Activated CD4-positive, alpha-beta T cell treated with anti-CD3 and anti-CD28 coated beads, Interleukin-2, amount 50 U/mL, for 16 hours (primary cell): Measurements from ENCODE around the gene INTS6.

Experiments
- DNase-seq: peaks from one replicate; pipeline ENCODE4 v3.0.0-alpha.2; 2020

The INTS6 gene, protein sequence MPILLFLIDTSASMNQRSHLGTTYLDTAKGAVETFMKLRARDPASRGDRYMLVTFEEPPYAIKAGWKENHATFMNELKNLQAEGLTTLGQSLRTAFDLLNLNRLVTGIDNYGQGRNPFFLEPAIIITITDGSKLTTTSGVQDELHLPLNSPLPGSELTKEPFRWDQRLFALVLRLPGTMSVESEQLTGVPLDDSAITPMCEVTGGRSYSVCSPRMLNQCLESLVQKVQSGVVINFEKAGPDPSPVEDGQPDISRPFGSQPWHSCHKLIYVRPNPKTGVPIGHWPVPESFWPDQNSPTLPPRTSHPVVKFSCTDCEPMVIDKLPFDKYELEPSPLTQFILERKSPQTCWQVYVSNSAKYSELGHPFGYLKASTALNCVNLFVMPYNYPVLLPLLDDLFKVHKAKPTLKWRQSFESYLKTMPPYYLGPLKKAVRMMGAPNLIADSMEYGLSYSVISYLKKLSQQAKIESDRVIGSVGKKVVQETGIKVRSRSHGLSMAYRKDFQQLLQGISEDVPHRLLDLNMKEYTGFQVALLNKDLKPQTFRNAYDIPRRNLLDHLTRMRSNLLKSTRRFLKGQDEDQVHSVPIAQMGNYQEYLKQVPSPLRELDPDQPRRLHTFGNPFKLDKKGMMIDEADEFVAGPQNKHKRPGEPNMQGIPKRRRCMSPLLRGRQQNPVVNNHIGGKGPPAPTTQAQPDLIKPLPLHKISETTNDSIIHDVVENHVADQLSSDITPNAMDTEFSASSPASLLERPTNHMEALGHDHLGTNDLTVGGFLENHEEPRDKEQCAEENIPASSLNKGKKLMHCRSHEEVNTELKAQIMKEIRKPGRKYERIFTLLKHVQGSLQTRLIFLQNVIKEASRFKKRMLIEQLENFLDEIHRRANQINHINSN

DNA sequence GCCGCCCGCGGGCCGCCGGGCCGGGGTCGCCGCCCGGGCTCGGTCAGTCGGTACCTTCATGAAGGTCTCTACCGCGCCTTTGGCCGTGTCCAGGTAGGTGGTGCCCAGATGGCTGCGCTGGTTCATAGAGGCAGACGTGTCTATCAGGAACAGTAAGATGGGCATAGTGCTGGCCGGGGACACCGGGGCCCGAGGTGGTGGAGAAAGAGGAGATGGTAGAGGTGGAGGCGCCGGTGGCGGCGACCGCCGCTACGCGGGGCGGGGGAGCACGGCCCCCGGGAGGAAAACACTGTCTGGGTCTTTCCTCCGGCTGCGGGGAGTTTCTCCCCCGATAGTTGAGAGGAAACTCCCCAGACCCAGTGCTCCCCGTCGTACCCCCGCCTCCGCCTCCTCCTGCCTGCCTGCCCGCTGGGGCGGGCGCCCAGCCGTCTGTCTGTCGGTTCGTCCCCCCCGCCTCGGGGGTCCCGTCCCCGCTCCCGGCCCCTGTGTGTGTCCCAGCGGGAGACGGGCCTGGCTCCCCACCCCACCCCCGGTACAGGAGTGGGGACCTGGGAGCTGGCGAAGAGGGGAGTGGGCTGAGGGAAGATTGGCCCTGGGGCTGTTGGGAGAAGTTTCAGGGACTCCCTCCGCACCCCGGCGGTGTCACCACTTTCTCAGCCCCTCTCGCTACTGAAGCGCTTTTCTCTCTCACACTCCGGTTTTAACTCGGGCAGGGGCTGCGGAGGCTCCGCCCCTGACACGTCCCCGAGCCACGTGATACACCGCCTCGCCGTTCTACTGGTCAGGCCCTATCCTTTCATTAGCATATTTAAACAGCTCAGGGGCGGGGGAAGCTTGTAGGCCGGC is at the start of gene INTS6:
Gene INTS6, minus strand, starts transcription at position 676 of the 846 bp plus-strand sequence. Its CDS starts 511 bp downstream, at position 165.
- DNase-seq = peak; percentile 100

DNA sequence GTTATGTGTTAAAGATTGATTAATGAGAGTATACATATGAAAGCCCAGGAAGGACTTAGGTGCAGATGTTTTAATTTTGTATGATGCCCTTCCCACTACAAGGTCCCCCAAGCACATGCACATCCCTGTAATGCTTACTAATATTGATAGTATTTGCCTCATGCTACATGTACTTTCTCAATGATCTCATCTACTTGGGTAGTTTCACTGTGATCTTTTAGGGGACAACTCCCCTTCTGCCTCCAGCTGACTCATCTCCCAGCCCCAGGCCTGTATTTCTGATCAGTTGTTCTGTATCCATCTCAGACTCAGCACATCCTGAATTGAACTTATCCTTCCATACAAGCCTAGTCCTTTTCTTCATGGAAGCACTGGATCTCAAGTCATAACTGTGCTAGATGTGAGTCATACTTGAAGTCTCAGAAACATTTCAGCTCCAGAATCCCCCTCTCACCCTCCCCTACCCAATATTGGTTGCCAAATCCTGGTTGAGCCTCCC is 49.4 kb upstream of the INTS6 start:
- DNase-seq = peak; percentile 76

DNA sequence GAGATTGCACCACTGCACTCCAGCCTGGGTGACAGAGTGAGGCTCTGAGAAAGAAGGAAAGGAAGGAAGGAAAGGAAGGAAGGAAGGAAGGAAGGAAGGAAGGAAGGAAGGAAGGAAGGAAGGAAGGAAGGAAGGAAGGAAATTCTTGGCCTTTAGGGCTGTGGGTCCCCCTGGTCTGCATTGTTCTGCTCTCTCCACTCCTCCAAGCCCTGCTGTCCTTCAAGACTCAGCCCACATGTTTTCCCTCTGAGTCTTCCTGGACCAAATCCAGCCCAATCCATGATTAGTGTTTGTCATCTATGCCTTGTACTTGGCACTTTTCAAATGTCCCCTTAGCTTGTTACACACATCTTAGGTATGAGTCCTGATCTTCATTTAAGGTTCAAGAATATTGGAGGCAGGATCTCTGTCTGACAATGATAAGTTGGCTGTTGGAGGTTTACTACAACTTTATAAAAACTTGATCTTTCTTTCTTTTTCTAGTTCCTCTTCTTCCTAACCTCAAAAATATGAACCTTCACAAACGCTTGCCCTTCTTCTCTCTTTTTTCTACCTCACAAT is 48.8 kb upstream of the INTS6 start:
- no peak for DNase-seq

DNA sequence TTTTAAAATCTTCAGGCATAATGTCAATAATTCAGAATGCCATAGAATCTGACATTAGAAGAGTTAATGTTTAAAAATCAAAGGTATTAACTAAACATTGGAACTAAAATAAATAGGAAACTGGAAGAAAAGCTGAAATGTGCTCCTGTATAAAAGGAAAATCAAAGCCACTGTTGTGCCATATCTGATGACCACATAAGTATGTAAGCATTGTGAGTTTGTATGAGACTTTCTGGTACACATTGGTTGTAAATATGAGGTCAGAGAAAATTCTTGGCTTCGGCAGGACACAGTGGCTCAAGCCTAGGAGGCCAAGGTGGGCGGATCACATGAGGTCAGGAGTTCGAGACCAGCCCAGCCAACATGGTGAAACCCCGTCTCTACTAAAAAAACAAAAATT is 48.3 kb upstream of the INTS6 start:
- DNase-seq = no peak

DNA sequence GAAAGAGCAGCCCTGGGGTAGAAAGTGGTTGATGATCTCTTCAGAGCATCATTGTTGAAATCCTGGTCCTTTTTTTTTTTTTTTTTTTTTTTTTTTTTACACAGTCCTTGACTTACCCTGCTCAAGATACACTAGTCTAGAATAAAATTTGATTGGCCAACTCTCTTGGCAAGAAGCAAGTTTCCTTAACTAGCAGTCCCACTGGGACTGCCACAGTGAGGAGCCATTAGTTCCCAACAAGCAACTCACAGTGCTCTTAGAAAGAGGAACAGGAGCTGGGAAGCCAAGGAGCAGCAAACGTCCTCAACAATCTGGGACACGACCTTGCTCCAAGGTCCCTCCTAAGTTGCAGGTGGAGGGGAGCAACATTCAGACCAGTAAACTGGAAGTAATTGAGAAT is 47.9 kb upstream of the INTS6 start:
- DNase-seq = no peak

DNA sequence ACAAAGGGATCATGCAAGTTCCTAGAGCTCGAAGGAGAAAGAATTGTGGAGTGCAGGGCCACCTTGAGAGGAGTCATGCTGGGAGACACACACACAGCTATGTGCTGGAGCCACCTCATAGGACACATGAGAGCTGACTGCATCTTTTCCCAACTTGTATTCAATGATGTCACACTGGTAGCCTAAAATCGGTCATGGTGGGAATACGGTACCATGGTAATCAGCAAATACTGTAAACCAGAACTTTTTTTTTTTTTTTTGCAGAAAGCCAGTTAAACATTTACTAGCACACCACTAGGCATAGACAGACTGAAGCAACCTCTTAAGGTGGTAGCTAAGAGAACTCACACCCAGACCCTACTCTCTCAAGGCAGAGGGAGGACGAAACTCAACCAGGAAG is 47.0 kb upstream of the INTS6 start:
- no peak for DNase-seq

DNA sequence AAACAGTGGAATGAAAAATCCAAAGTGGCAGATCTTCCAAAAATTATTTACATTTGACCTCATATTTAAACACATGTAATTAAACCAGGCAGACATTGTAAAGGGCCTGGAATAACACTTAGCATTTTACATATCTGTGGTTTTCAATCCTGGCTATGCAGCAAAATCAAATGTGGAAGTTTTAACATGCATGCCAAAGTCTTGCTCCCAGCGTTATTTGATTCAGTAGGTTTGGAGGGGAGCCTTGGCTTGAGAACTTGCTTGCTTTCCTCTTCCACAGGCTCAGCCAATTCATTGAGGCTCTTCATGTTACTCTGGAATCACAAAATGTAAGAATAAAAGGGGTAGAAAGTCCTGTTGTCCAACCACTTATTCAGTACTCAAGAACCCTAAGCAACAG is 42.5 kb upstream of the INTS6 start:
- no peak for DNase-seq

DNA sequence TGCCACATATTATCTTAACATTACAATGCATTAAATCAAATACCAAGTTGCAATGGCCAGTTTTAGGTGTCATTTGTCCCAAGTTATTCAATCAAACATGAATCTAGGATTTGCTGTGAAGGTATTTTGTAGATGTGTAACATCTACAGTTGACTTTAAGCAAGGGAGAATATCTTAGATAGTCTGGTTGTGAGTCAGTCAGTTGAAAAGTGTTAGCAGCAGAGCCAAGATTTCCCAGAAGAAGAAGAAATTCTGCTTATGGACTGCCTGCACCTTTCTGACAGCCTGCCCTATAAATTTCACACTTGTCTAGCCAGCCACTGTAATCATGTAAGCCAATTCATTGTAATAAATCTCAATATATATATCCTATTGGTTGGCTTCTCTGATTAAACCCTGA is 41.3 kb upstream of the INTS6 start:
- DNase-seq = no peak

DNA sequence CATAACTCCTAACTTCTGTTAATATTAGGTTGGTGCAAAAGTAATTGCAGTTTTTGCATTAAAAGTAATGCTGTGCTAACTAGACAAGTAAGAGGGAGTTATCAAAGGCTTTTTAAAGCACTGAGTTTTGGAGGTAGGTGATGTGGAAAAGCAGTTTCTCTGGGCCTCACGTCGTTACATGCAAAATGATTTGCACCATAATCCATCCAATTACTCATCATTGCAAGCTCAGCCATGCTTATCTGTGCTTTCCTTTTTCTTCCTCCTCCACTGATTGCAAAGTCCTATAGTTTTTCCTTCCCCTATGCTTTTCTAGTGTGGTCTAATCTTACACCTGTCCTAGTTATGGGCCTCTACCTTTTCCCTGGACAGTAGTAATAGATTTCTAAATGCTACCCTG is 35.4 kb upstream of the INTS6 start:
- no peak for DNase-seq

DNA sequence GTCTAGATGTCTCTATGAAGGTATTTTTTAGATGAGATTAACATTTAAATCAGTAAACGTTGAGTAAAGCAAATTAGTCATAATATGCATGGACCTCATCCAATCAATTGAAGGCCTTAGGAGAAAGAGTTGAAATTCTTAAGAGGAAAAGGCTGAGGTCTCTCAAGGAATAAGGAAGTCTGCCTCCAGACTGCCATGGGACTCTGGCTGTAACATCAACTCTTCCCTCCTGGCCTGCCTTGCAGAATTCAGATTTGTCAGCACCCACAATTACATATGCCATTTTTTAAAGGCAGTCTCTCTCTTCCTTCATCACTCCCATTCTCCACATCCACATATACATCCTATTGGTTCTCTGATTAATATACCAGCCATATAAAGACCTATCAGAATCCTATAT is 28.8 kb upstream of the INTS6 start:
- DNase-seq = no peak

DNA sequence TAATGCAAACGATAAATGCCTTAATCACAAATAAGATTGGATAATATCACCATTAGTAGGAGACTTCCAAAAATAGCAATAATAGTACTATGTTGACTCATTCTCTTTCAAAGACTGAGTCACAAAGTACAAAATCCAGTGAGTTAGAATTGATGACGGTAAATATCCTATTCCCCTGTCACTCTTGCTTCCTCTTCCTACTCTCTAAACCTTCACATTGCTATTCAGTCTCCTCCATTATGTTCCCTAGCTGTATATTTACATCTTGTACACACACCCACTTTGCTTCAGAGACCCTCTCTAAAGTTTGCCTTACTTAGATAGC is 26.3 kb upstream of the INTS6 start:
- DNase-seq = peak; percentile 13

DNA sequence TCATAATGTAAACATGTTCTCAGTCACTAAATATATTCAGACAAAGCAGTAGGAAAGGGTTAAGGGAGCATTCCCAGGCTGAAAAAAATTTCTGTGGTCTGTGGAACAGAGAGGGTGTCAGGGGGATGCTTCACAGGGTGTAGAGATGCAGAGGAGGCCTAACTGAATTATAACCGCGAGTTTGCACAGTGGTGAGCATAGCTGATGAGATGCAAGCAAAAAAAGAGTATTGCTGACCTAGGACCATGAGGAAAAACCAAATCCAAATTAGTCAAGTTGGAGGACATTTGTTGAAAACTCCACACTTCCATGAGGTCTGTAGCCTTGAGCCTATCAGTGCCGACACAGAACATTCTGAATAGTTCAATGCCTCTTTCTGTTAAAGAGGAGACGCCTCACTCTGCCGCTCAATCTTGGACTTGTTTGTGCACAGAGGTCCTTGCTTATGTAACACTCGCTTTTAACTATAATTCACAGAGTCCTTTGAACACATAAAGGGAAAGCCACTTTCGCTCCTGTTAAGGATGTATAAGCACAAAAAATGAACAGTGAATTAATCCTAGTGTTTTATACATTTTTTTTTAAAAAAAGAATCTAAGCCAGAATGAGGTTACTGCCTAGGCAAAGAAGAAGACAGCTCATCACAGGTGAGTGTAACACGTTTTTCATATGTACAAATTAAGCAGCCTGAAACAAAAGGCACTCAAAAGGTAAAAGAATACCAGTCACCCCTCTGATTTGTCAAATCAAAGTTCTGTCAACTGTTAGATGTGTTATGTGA is 25.8 kb upstream of the INTS6 start:
- DNase-seq = no peak

DNA sequence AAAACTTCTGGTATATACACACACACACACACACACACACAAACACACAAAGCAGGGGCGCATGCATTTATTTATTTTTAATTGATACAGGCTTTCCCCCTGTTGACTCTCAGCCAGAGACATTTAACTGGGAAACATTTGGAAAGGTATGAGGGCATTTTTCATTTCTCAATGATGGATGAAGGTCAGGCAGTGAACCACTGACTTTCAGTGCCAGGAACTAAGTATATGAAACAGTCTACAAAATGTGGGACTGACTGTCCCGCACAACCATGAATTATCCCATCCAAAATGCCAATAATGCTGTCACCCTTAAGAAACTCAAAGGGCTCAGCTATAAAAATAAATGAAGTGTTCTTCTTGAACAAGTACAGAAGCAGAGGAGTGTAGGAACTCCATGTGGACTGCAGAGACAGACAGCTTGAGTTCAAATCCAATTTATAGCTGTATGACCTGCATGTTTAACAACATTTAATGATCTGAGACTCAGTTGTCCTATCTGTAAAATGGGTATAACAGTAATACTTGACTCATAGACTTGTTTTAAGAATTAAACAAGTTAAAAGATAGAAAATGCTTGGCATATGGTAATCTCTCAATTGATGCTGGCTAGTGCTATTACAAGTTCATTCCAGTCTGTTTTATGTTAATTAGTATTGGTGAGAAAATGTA is 25.0 kb upstream of the INTS6 start:
- no peak for DNase-seq

DNA sequence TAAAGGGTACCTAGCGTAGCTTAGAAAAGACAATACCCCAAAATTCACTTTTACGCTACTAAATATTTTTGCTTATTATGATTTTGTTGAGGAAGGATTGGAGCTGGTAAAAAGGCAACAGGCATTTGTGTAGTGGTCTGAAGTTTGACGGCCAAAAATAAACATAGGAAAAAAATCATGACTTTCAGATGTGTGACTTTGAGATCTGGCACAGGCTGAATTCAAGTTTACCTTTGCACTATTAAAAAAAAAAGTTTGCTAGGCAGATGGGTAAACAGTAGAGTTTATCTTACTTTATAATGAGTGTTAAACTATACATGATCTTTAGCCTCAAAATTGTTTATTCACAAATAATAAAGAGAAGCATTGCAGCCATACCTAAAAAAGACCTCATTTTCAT is 24.3 kb upstream of the INTS6 start:
- DNase-seq = no peak

DNA sequence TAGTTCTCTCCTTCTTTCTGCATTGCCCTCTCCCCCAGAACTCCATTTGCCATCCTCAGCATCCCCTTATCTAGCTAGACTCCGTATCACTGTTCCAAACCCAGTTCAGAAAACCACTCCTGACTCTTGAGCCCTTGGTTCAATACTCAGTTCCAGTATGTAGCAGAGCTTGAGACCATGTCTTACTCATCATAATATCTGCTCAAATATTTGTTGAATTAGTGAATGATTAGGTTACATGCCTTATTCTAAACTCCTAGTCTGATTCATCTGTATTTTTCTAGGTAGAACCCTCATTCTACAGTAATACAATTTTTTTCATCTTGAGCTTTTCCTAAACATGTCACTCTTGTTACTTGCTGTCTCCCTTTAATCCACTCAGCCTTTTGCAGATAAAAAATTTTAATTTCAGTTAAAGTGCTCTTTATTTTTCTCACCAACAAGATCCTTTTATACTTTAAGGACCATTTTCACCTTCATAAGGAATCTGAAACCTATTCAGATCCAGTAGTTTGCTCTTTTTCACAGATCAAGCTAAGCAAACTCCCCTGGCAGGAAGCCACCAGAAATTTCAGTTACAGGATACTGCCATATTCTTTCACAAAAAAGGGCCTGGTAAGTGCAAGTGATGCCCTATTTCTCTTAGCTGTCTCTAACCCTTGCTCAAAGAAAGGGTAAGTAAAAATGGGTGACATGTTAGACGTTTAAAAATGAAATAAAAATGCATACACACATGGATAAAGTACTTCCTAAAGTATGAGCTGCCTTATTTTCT is 23.1 kb upstream of the INTS6 start:
- DNase-seq = no peak

DNA sequence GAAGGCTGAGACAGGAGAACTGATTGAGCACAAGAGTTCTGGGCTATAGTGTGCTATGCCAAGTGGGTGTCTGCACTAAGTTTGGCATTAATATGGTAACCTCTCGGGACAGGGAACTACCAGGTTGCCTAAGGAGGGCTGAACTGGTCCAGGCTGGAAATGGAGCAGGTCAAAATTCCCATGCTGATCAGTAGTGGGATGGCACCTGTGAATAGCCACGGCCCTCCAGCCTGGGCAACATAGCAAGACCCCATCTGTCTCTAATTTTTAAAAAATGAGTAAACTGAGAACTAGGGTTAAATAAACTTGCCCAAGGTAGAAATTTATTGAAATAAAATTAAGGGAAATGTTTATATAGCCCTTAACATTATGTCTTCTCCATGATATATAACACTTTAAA is 17.0 kb upstream of the INTS6 start:
- DNase-seq = no peak

DNA sequence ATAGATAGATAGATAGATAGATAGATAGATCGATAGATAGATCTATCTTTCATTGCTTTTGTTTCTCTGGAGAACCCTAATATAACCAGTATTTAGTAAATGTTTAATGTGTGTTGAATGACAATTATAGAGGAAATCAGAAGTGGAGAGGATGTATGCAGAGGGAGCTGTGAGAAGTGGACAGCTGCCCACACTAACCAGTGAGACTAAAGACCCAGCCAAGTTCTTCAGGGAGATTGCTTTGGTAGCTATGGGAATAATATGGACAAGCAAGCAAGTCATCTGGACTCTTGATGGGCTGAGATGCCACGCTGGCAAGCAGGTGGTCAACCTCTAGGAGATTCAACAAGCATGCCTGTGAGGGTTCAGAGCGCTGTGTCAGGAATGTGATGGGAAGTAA is 14.9 kb upstream of the INTS6 start:
- no peak for DNase-seq

DNA sequence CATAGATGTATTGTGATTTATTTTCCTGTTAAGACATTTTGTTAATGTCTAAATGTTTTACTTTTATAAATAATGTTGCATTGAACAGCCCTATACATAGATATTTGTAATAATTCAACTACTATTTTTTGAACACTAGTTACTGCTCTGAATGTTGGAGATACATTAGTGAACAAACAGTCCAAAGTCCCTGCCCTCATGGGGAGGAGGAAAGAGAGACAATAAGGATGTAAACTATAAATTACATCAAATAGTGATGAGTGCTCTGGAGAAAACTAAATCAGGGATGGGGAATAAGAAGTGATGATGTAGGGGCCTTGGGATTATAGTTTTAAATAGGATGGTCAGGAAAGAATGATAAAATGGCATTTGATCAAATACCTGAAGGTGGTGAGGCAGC is 12.3 kb upstream of the INTS6 start:
- DNase-seq = no peak

DNA sequence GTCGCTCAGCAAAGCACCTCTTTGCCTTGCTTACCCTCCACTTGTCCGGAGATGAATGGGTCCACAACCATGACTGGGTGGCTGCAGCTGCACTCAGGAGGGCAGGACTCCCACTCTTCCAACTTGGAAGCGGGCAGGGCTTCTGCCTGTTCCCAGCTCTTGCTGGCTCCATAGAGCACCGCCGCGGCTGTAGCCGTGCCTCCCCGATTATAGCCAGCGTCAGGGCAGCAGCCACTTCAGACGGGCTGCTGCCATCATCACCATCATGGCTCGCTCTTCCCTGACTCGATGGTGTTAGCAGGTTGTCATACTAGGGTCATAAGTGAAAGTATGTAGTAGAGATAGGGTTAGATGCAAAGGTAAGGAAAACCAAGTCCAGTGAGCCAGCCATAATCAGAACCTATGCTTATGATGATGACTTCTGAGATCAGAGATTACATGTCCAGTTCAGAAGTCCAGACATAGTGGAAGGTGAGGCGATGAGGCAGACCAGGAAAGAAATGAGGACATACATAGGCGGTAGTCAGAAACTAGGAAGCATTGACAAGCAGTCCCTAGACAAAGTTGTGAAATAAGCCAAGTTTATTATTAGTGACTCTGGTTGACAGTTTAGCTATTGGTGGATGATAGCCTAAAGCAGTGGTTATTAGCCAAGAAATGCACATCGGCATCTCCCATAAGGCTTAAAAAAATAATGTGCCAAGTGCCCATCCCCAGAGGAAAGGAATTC is 4.4 kb upstream of the INTS6 start:
- no peak for DNase-seq

DNA sequence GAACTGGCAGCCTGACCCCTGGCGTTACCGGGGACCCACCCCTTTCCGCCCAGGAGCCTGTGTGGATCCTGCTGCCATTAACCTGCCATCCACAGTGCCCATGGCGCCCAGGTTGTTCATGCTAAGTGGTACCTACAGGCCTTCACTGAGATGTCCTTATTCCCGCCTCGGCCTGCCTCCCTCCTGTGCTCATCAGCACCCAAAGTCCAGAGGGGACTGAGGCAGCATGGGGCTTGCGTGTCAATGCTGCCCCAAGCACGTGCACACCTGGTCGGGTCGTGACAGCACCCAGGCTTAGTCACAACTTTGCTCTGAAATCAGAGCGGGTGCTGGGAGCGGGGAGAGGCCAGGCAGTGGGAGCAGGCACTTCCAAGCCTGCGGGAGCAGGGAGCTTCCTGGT is 3.7 kb upstream of the INTS6 start:
- DNase-seq = no peak
